NCI-H446 (cell line): ENCODE results near the gene DIP2C.
"Not testable (repeated sequence)": the region's sequence is repeated elsewhere in the genome, so short reads cannot be mapped to it uniquely, and the experiment has no call there.

Experiments
- DNase-seq, 2 experiments: peaks; one replicate each; lab custom pipeline; 2025; lab: John Stamatoyannopoulos, UW

DIP2C gene

GRCh38 chr10:660970-661596 is 28.4 kb downstream of the DIP2C start:
- DNase-seq: no peak

GRCh38 chr10:660413-660969 is 29.0 kb downstream of the DIP2C start:
- DNase-seq: no peak

- DNase-seq: no peak
Observed at GRCh38 chr10:659688-660141, 29.8 kb downstream of the DIP2C start.

GRCh38 chr10:657816-658350 is 31.6 kb downstream of the DIP2C start:
- not testable (repeated sequence) for DNase-seq

- DNase-seq: no peak
Observed at GRCh38 chr10:656883-657282, 32.6 kb downstream of the DIP2C start.

GRCh38 chr10:655184-655583 is 34.3 kb downstream of the DIP2C start:
- no peak for DNase-seq

GRCh38 chr10:654647-654996 is 34.8 kb downstream of the DIP2C start:
- DNase-seq: no peak

GRCh38 chr10:653991-654646 is 35.3 kb downstream of the DIP2C start:
- no peak for DNase-seq

GRCh38 chr10:652832-653459 is 36.5 kb downstream of the DIP2C start:
- DNase-seq: not testable (repeated sequence)

GRCh38 chr10:652233-652632 is 37.2 kb downstream of the DIP2C start:
- DNase-seq: no peak

- DNase-seq: no peak
Observed at GRCh38 chr10:651692-652091, 37.8 kb downstream of the DIP2C start.

GRCh38 chr10:650886-651615 is 38.4 kb downstream of the DIP2C start:
- no peak for DNase-seq

GRCh38 chr10:650441-650851 is 39.0 kb downstream of the DIP2C start:
- no peak for DNase-seq

- no peak for DNase-seq
Observed at GRCh38 chr10:649798-650440, 39.5 kb downstream of the DIP2C start.

- DNase-seq: no peak
Observed at GRCh38 chr10:649445-649797, 40.0 kb downstream of the DIP2C start.

GRCh38 chr10:647019-647418 is 42.4 kb downstream of the DIP2C start:
- DNase-seq: not testable (repeated sequence)

GRCh38 chr10:646118-646524 is 43.3 kb downstream of the DIP2C start:
- no peak for DNase-seq

GRCh38 chr10:644943-645334 is 44.5 kb downstream of the DIP2C start:
- no peak for DNase-seq

GRCh38 chr10:644076-644942 is 45.2 kb downstream of the DIP2C start:
- DNase-seq: no peak

- no peak for DNase-seq
Observed at GRCh38 chr10:642186-642890, 47.1 kb downstream of the DIP2C start.
